ENCODE data around the gene TCL1A.

TCL1A gene

DNA sequence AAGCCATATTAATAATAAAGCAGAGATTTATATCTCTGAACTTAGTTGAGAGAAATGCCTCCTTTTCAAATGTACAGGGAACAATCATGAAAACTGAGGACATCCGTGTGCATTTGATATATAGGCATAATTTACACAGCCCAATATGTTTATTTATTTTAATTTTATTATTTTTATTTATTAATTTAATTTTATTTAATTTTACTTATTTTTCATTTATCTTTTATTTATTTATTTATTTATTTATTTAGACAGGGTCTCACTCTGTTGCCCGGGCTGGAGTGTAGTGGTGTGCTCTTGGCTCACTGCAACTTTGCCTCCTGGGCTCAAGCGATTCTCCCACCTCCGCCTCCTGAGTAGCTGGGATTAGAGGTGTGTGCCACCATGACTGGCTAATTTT, 8.4 kb downstream of the TCL1A start:
- DNase-seq (ENCODE audit: low read depth): no peak

- no peak for DNase-seq (ENCODE audit: low read depth)
These were observed 10.1 kb downstream of the TCL1A start for GRCh38 chr14:95703805-95704204.

DNA sequence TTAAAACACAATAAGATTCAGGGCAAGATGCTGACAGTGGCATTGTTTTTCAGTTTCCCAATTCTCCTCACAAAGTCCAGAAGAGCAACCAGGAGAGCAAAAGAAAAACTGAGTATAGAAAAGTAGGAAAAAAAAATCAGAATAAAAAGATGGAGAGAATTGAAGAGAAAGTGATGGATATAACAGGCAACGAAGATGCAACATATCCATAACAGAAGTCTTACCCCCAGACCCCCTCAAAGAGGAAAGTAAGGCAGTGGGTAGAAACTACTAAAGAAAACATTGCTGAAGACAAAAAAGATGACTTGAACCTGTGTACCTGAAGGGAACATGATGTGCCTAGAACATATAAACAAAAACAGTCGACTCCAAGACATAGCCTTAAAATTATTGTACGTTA, 10.6 kb downstream of the TCL1A start:
- no peak for DNase-seq (ENCODE audit: low read depth)

DNA sequence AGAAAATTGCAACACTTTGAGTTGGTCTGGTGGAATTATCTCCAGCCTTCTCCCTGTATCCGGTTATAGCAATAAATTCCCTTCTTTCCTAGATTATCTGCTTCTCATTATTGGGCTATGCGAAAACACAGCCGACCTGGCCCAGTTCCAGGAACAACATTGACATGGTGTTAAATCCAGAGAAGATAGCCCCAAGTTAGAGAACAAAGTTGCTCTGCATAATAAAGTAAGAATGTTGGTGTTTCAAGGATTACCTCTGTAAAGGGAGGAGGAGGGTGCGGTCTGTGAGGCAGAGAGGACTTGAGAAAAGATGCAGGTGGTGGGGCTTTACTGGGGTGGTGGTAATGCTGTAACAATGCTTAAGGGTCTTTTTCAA, 12.1 kb downstream of the TCL1A start:
- DNase-seq (ENCODE audit: low read depth): no peak

DNA sequence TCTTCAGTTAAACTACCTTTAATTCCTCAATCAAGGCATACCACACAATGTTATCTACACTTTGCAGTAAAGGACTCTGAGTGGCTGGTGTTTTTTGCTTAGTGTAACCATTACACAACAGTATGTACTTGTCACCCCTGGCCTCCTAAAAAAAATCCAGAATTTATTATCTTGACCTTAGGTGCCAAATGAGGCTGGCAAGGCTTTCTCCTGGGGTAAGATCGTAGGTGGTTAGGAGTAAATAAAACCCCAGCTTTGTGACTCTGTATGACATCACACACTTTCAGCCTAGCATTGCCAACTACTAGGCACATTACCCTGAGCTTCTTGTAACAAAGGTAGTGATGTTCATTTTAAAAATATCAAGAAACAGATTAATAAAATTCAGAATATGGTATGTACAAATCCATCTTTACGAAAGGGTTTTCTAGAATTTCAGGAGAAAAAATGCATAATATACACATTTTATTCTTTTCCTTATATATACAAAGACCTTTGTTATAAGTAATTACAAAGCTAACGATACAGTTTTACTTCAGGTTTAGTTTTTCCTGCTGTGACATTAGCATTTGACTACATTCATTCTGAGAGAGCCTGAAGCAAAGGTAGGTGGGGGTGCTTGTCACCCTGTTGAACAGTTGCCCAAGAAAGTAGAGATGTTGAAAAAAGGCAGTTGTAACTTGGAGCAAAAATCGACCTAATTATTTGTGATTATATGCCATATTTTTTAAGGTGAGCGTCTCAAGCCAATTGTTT, 13.5 kb downstream of the TCL1A start:
- DNase-seq (ENCODE audit: low read depth): no peak

- DNase-seq (ENCODE audit: low read depth): no peak
These were observed 14.5 kb downstream of the TCL1A start for GRCh38 chr14:95699412-95699811.

- DNase-seq (ENCODE audit: low read depth): no peak
These were observed 15.6 kb downstream of the TCL1A start for GRCh38 chr14:95698287-95698686.

DNA sequence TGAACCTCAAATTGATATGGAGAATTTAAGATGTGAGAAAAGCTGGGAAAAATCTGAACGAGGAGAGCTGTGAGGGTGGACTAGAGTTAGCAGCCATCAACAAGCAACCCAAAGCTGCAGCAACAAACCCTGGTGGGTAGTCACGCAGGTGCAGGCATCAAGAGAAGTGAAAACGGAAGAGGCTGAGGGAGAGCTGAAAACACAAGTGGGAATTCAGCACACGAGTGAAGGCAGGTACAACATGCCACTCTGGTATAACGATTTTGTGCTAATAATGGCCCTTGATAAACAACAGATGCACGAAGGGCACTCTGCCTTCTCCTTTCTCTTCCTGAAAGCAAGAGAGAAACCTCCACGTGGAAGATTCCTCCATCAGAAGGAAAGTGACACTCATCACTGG, 16.2 kb downstream of the TCL1A start:
- no peak for DNase-seq (ENCODE audit: low read depth)

GRCh38 chr14:95696741-95697140, 17.2 kb downstream of the TCL1A start:
- no peak for DNase-seq (ENCODE audit: low read depth)

- DNase-seq (ENCODE audit: low read depth): no peak
These were observed 18.0 kb downstream of the TCL1A start for GRCh38 chr14:95695913-95696312.

DNA sequence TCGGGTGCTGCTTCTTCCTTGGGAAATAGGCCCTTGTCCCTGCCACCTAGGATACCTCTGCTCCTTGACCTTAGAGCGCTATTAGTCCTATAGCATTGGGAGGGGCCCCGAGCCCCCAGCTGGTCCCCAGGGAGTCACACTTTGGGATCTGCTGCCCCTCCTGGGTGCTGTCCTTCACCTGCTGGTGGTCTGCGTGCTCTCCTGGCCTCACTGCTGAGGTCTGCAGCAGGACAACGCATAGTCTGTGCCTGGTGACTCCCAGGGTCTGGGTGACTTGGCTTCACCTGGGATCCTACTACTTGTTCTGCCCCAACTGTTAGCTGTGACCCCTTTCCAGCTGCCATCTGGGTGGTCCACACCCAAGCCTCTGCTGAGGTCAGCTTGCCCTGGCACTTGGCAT, 18.9 kb downstream of the TCL1A start:
- no peak for DNase-seq (ENCODE audit: low read depth)

GRCh38 chr14:95692109-95692508, 21.8 kb downstream of the TCL1A start:
- no peak for DNase-seq (ENCODE audit: low read depth)

GRCh38 chr14:95691591-95691990, 22.3 kb downstream of the TCL1A start:
- no peak for DNase-seq (ENCODE audit: low read depth)

GRCh38 chr14:95690815-95691214, 23.1 kb downstream of the TCL1A start:
- DNase-seq (ENCODE audit: low read depth): no peak

- no peak for DNase-seq (ENCODE audit: low read depth)
These were observed 24.5 kb downstream of the TCL1A start for GRCh38 chr14:95689441-95689840.

- no peak for DNase-seq (ENCODE audit: low read depth)
These were observed 27.0 kb downstream of the TCL1A start for GRCh38 chr14:95686935-95687334.

GRCh38 chr14:95685978-95686922, 27.7 kb downstream of the TCL1A start, which contains the start of gene TCL1B:
Gene TCL1B, plus strand, starts transcription at chr14:95686426. Its CDS starts 42 bp downstream, at chr14:95686468.
- DNase-seq (ENCODE audit: low read depth): no peak

DNA sequence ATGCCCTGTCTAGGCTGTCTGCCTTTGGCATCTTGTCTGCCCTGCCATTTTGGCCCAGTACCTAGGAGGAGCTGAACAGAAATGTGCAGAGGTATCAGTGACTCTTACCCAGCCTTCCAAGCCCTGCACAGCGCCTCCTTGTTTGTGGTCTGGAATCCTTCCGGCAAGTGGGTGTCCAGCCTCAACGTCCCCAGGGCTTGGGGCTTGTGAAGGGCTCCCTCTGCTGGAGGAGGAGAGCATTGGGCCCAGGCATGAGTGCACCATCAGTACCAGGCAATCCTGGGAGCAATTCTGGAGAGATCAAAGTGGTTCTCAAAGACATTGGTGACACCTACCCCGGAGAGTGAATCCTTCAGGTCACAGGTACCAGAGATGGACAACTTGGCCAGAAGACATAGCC, 30.1 kb downstream of the TCL1A start:
- DNase-seq (ENCODE audit: low read depth): no peak

- no peak for DNase-seq (ENCODE audit: low read depth)
These were observed 32.8 kb downstream of the TCL1A start for GRCh38 chr14:95681153-95681552.

DNA sequence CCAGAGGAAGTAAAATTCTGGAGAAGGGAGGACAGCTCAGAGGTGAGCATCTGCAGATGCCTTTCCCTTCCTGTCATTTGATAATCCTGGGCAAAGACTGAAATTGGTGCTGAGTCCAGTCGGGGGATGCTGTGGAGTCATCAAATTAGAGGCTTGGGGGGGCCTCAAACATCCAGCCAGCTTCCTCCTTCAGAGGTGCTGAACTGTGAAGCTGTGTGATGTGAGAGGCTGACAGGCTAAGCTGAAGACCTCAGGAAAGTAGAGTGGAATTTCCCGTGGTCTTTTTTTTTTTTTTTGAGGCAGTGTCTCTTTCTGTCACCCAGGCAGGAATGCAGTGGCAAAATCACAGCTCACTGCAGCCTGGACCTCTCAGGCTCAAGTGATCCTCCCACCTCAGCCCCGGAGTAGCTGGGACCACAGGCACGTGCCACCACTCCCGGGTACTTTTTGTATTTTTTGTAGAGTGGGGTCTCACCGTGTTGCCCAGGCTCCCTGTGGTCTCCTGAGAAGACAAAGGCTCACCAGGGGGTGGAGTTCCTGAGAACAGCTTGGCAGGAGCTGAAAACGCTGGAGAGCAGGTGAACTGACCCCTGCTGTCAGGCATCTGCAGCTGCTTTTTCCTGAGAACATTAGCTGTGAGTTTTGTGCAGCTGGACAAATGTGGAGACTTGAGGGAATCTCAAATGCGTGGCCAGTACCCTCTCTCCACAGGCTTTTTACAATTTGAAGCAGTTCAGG, 33.8 kb downstream of the TCL1A start:
- DNase-seq (ENCODE audit: low read depth): no peak

GRCh38 chr14:95679148-95679815, 34.6 kb downstream of the TCL1A start:
- no peak for DNase-seq (ENCODE audit: low read depth)
